Parathyroid adenoma (tissue), 2 donors: ENCODE data around the gene GRPEL2.

ENCODE experiments used
- H2AFZ ChIP-seq: fragments of 300-600 bp; sonication (generic); one replicate; pipeline ENCODE4 v1.7.0; 2017; ENCODE audit warnings: antibody characterized with exemption, mild to moderate bottlenecking
- H3K27ac ChIP-seq: fragments of 300-600 bp; sonication (generic); one replicate; pipeline ENCODE4 v1.7.0; 2017
- H3K27me3 ChIP-seq: fragments of 300-600 bp; sonication (generic); one replicate; pipeline ENCODE4 v1.7.0; 2017; ENCODE audit warnings: low read length; ENCODE audit not compliant: control insufficient read depth, insufficient read depth
- H3K36me3 ChIP-seq: fragments of 300-600 bp; sonication (generic); one replicate; pipeline ENCODE4 v1.7.0; 2017; ENCODE audit warnings: low read length; ENCODE audit not compliant: control insufficient read depth, insufficient read depth
- H3K4me1 ChIP-seq: fragments of 300-600 bp; sonication (generic); one replicate; pipeline ENCODE4 v1.7.0; 2017; ENCODE audit warnings: control low read depth
- H3K4me2 ChIP-seq: fragments of 300-600 bp; sonication (generic); one replicate; pipeline ENCODE4 v1.7.0; 2017; ENCODE audit warnings: low read length
- H3K4me3 ChIP-seq: fragments of 300-600 bp; sonication (generic); one replicate; pipeline ENCODE4 v1.7.0; 2017; ENCODE audit warnings: low read depth, low read length
- H3K79me2 ChIP-seq: fragments of 300-600 bp; sonication (generic); one replicate; pipeline ENCODE4 v1.7.0; 2017; ENCODE audit warnings: control low read depth
- H3K9ac ChIP-seq: fragments of 300-600 bp; sonication (generic); one replicate; pipeline ENCODE4 v1.7.0; 2017; ENCODE audit warnings: mild to moderate bottlenecking
- H3K9me3 ChIP-seq: fragments of 300-600 bp; sonication (generic); one replicate; pipeline ENCODE4 v1.7.0; 2017; ENCODE audit warnings: low read length; ENCODE audit not compliant: control insufficient read depth
- TF ChIP-seq, protein P1 (sequence below): fragments of 300-600 bp; sonication (generic); IDR thresholded peaks from one replicate; pipeline ENCODE4 v1.7.0; 2017; ENCODE audit warnings: antibody characterized with exemption, mild to moderate bottlenecking
- donor health status: primary hyperparathyroidism.

Gene GRPEL2

GRCh38 chr5:149340920-149341319, 4.4 kb upstream of the GRPEL2 start:
- Histone ChIP-seq H3K27ac (no peak overlapping the region), H3K9me3 (no peaks in the 10 kb centered on the region), H2AFZ (no peak overlapping the region), H3K4me1 (no peaks in the 10 kb centered on the region), H3K9ac (no peak overlapping the region), H3K4me3 (no peak overlapping the region), H3K4me2 (no peak overlapping the region), H3K36me3 (no peaks in the 10 kb centered on the region), H3K27me3 (no peaks in the 10 kb centered on the region), H3K79me2 (peaks cover 3% of the 10 kb centered on the region)
- TF ChIP-seq, protein P1, sequence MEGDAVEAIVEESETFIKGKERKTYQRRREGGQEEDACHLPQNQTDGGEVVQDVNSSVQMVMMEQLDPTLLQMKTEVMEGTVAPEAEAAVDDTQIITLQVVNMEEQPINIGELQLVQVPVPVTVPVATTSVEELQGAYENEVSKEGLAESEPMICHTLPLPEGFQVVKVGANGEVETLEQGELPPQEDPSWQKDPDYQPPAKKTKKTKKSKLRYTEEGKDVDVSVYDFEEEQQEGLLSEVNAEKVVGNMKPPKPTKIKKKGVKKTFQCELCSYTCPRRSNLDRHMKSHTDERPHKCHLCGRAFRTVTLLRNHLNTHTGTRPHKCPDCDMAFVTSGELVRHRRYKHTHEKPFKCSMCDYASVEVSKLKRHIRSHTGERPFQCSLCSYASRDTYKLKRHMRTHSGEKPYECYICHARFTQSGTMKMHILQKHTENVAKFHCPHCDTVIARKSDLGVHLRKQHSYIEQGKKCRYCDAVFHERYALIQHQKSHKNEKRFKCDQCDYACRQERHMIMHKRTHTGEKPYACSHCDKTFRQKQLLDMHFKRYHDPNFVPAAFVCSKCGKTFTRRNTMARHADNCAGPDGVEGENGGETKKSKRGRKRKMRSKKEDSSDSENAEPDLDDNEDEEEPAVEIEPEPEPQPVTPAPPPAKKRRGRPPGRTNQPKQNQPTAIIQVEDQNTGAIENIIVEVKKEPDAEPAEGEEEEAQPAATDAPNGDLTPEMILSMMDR = no peak

GRCh38 chr5:149341876-149342275, 3.4 kb upstream of the GRPEL2 start:
- H3K27ac ChIP-seq = no peak overlapping the region
- TF ChIP-seq, protein P1 = no peak
- H3K4me3 ChIP-seq = no peak overlapping the region
- H3K9me3 ChIP-seq = no peaks in the 10 kb centered on the region
- no peak overlapping the region for H3K4me2 ChIP-seq
- no peak overlapping the region for H2AFZ ChIP-seq
- no peaks in the 10 kb centered on the region for H3K36me3 ChIP-seq
- H3K4me1 ChIP-seq = peaks cover 4% of the 10 kb centered on the region
- no peaks in the 10 kb centered on the region for H3K27me3 ChIP-seq
- no peak overlapping the region for H3K9ac ChIP-seq
- peaks cover 6% of the 10 kb centered on the region for H3K79me2 ChIP-seq

GRCh38 chr5:149344151-149344550, 1.1 kb upstream of the GRPEL2 start:
- no peaks in the 10 kb centered on the region for H3K27me3 ChIP-seq
- no peak overlapping the region for H3K27ac ChIP-seq
- peak overlapping the region; percentile 87 for H3K4me3 ChIP-seq
- H2AFZ ChIP-seq = peak overlapping the region; percentile 81
- no peaks in the 10 kb centered on the region for H3K9me3 ChIP-seq
- peaks cover 4% of the 10 kb centered on the region for H3K4me1 ChIP-seq
- H3K79me2 ChIP-seq = peaks cover 10% of the 10 kb centered on the region
- no peaks in the 10 kb centered on the region for H3K36me3 ChIP-seq
- TF ChIP-seq, protein P1 = no peak
- H3K9ac ChIP-seq = no peak overlapping the region
- H3K4me2 ChIP-seq = no peak overlapping the region

GRCh38 chr5:149345892-149346222, 558 bp downstream of the GRPEL2 start:
- H3K4me3 ChIP-seq = peak overlapping the region; percentile 87
- no peaks in the 10 kb centered on the region for H3K9me3 ChIP-seq
- H2AFZ ChIP-seq = peak overlapping the region; percentile 81
- no peaks in the 10 kb centered on the region for H3K36me3 ChIP-seq
- H3K27me3 ChIP-seq = no peaks in the 10 kb centered on the region
- H3K4me1 ChIP-seq = peaks cover 4% of the 10 kb centered on the region
- H3K27ac ChIP-seq = peak overlapping the region; percentile 58
- peak overlapping the region; percentile 29 for H3K9ac ChIP-seq
- TF ChIP-seq, protein P1 = no peak
- peak overlapping the region; percentile 94 for H3K4me2 ChIP-seq
- H3K79me2 ChIP-seq = peaks cover 10% of the 10 kb centered on the region

- H3K4me3 ChIP-seq = no peak overlapping the region
- H3K9ac ChIP-seq = no peak overlapping the region
- peaks cover 4% of the 10 kb centered on the region for H3K4me1 ChIP-seq
- peaks cover 10% of the 10 kb centered on the region for H3K79me2 ChIP-seq
- H3K27ac ChIP-seq = peak overlapping the region; percentile 30
- no peak overlapping the region for H2AFZ ChIP-seq
- H3K4me2 ChIP-seq = no peak overlapping the region
- no peaks in the 10 kb centered on the region for H3K9me3 ChIP-seq
- H3K36me3 ChIP-seq = no peaks in the 10 kb centered on the region
- TF ChIP-seq, protein P1 = no peak
- no peaks in the 10 kb centered on the region for H3K27me3 ChIP-seq
Measured at GRCh38 chr5:149348518-149348917, 3.2 kb downstream of the GRPEL2 start.
